Effector memory CD8-positive, alpha-beta T cell (primary cell): ENCODE measurements around the gene PRPS1.

Source experiments
- ATAC-seq: fragments of 150-1000 bp; cut with Tn5 transposase; replicated peaks from 2 replicates; pipeline ENCODE4 v1.10.0; 2021; ENCODE audit warnings: mild to moderate bottlenecking, moderate library complexity
- DNase-seq, 3 experiments: peaks; one replicate each; pipeline ENCODE4 v3.0.0; 2021
- H3K27ac Mint-ChIP-seq, 2 donors: one replicate each; pipeline ENCODE4 v1.8.0; 2022; ENCODE audit warnings: mild to moderate bottlenecking in 2 of 2, mixed read lengths in 2 of 2, moderate library complexity in 2 of 2
- H3K27me3 Mint-ChIP-seq, 2 donors: one replicate each; pipeline ENCODE4 v1.8.0; 2022; ENCODE audit warnings: mixed read lengths in 2 of 2
- H3K36me3 Mint-ChIP-seq: one replicate; pipeline ENCODE4 v1.8.0; 2022; ENCODE audit warnings: mild to moderate bottlenecking, moderate library complexity, mixed read lengths; ENCODE audit not compliant: insufficient read depth
- H3K4me1 Mint-ChIP-seq, 2 donors: one replicate each; pipeline ENCODE4 v1.8.0; 2022; ENCODE audit warnings: low read depth in 2 of 2, mixed read lengths in 2 of 2
- H3K4me3 Mint-ChIP-seq, 2 donors: one replicate each; pipeline ENCODE4 v1.8.0; 2022; ENCODE audit warnings: mild to moderate bottlenecking in 2 of 2, mixed read lengths in 2 of 2, moderate library complexity in 2 of 2
- H3K9me3 Mint-ChIP-seq, 2 donors: one replicate each; pipeline ENCODE4 v1.8.0; 2022; ENCODE audit warnings: mixed read lengths in 2 of 2

The PRPS1 gene

DNA sequence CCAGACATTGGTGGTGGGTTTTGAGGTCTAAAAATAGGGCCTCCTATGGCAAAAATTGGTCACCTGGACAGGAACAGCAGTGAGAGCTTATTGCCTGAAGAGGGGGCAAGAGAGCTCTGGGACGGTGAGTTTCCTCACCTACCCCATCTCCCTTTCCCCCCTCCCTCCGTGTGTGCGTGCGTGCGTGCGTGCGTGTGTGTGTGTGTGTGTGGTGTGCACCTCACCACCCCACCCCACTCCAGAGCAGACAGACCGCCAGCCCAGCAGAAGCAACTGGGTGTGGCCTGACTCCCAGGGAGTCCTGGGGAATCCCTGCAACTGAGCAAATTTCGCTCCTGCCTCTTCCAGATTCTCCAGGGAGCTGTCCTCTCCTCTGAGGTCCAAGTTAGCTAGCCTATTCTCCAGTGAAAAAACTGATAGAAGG lies 44.7 kb downstream of the PRPS1 start:
- H3K4me1 Mint-ChIP-seq, result peaks cover 31% of the 10 kb centered on the region in 2 donors

GRCh38 chrX:107673431-107673830 lies 45.1 kb downstream of the PRPS1 start:
- H3K4me1 Mint-ChIP-seq, result peaks cover 34 to 35% of the 10 kb centered on the region in 2 donors
- no peaks in the 10 kb centered on the region for H3K27me3 Mint-ChIP-seq
- DNase-seq (no peak), ATAC-seq (peak; percentile 12)
- H3K36me3 Mint-ChIP-seq, result peaks cover 41% of the 10 kb centered on the region
- peak overlapping the region; percentile 79 to 83 for H3K4me3 Mint-ChIP-seq
- peak overlapping the region; percentile 97 to 99 for H3K27ac Mint-ChIP-seq
- H3K9me3 Mint-ChIP-seq, result no peaks in the 10 kb centered on the region

More for the DNA sequence above, 44.7 kb downstream of the PRPS1 start:
- Mint-ChIP-seq H3K27me3 (no peaks in the 10 kb centered on the region), H3K4me3 (peak overlapping the region; percentile 79 to 83), H3K9me3 (no peaks in the 10 kb centered on the region), H3K27ac (peak overlapping the region; percentile 97 to 99), H3K36me3 (peaks cover 41% of the 10 kb centered on the region)
- DNase-seq (peak; percentile 69 to 77 (median 72)), ATAC-seq (peak; percentile 59)

GRCh38 chrX:107673933-107674479 lies 45.7 kb downstream of the PRPS1 start:
- H3K4me3 Mint-ChIP-seq, result peak overlapping the region; percentile 79 to 83
- H3K9me3 Mint-ChIP-seq, result no peaks in the 10 kb centered on the region
- DNase-seq, result peak; percentile 83 to 88 (median 84)
- peaks cover 39 to 40% of the 10 kb centered on the region in 2 donors for H3K4me1 Mint-ChIP-seq
- no peaks in the 10 kb centered on the region for H3K27me3 Mint-ChIP-seq
- peak overlapping the region; percentile 97 to 99 for H3K27ac Mint-ChIP-seq
- peaks cover 41% of the 10 kb centered on the region for H3K36me3 Mint-ChIP-seq
- peak; percentile 79 for ATAC-seq

- Mint-ChIP-seq H3K9me3 (no peaks in the 10 kb centered on the region), H3K27me3 (no peaks in the 10 kb centered on the region), H3K36me3 (peaks cover 38% of the 10 kb centered on the region), H3K4me3 (peak overlapping the region; percentile 79 to 83), H3K4me1 (peaks cover 44 to 46% of the 10 kb centered on the region in 2 donors), H3K27ac (peak overlapping the region; percentile 97 to 99)
- ATAC-seq, result peak; percentile 23
- DNase-seq, result peak in 2 of 3 experiments; percentile 37 to 40
Measured at GRCh38 chrX:107674480-107675364, 46.4 kb downstream of the PRPS1 start.

GRCh38 chrX:107675365-107675654 lies 47.0 kb downstream of the PRPS1 start:
- Mint-ChIP-seq H3K4me3 (peak overlapping the region; percentile 79 to 83), H3K4me1 (peaks cover 49 to 50% of the 10 kb centered on the region in 2 donors), H3K9me3 (no peaks in the 10 kb centered on the region), H3K27me3 (no peaks in the 10 kb centered on the region), H3K36me3 (peaks cover 38% of the 10 kb centered on the region), H3K27ac (peak overlapping the region; percentile 97 to 99)
- ATAC-seq (no peak), DNase-seq (no peak)

DNA sequence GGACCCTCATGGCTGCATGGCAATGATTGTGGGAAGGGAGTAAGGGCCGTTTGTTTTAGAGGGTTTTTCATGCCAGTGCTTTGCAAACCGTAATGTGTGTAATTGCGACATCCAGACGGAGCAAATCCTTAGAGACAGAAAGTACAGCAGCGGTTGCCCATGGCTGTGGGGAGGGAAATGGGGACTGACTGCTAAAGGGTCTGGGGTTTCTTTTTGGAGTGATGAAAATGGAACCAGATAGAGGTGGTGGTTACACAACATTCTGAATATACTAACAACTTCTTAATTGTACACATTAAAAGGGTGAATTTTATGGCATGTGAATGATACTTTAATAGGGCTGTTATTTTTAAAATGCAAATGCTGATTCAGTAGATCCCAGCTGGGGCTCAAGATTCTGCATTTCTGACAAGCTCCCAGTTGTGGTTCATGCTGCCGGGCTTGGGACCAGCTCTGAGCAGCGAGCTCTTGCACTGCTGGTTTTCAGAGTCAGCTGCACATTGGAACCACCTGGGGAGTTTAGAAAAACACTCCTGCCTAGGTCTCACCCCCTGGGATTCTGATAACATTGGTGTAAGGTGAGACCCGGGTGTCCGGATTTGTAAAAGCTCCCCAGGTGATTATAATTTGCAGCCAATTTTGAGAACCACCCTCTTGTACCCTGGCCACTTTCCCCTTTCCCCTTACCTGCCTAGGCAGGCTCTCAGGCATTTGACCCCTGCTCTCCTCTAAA lies 47.7 kb downstream of the PRPS1 start:
- DNase-seq (no peak), ATAC-seq (no peak)
- Mint-ChIP-seq H3K4me1 (peaks cover 54 to 55% of the 10 kb centered on the region in 2 donors), H3K9me3 (no peaks in the 10 kb centered on the region), H3K27me3 (no peaks in the 10 kb centered on the region), H3K27ac (peak overlapping the region; percentile 97 to 99), H3K4me3 (peak overlapping the region; percentile 79 to 83), H3K36me3 (peaks cover 38% of the 10 kb centered on the region)

- no peaks in the 10 kb centered on the region for H3K9me3 Mint-ChIP-seq
- ATAC-seq (no peak), DNase-seq (peak in 1 of 3 experiments; percentile 26)
- peaks cover 54 to 55% of the 10 kb centered on the region in 2 donors for H3K4me1 Mint-ChIP-seq
- H3K4me3 Mint-ChIP-seq, result peak overlapping the region; percentile 79 to 83
- H3K27me3 Mint-ChIP-seq, result no peaks in the 10 kb centered on the region
- peak overlapping the region; percentile 97 to 99 for H3K27ac Mint-ChIP-seq
- H3K36me3 Mint-ChIP-seq, result peaks cover 38% of the 10 kb centered on the region
Measured at GRCh38 chrX:107676559-107677378, 48.5 kb downstream of the PRPS1 start.

- Mint-ChIP-seq H3K9me3 (no peaks in the 10 kb centered on the region), H3K27me3 (no peaks in the 10 kb centered on the region), H3K4me1 (peaks cover 55 to 57% of the 10 kb centered on the region in 2 donors), H3K27ac (peak overlapping the region; percentile 97 to 99), H3K36me3 (peaks cover 34% of the 10 kb centered on the region), H3K4me3 (peak overlapping the region; percentile 79 to 83)
- DNase-seq (no peak), ATAC-seq (no peak)
Measured at GRCh38 chrX:107677501-107677901, 49.2 kb downstream of the PRPS1 start.

- no peaks in the 10 kb centered on the region for H3K27me3 Mint-ChIP-seq
- no peaks in the 10 kb centered on the region for H3K9me3 Mint-ChIP-seq
- peak overlapping the region in 1 of 2 donors; percentile 34 for H3K4me3 Mint-ChIP-seq
- peaks cover 55 to 57% of the 10 kb centered on the region in 2 donors for H3K4me1 Mint-ChIP-seq
- ATAC-seq (no peak), DNase-seq (no peak)
- peaks cover 30% of the 10 kb centered on the region for H3K36me3 Mint-ChIP-seq
- H3K27ac Mint-ChIP-seq, result peak overlapping the region; percentile 97 to 99
Measured at GRCh38 chrX:107677909-107678308, 49.6 kb downstream of the PRPS1 start.

- no peaks in the 10 kb centered on the region for H3K9me3 Mint-ChIP-seq
- peak; percentile 47 for ATAC-seq
Measured at GRCh38 chrX:107678957-107679740, 50.8 kb downstream of the PRPS1 start.

GRCh38 chrX:107682256-107682655 lies 53.9 kb downstream of the PRPS1 start:
- no peak overlapping the region for H3K27ac Mint-ChIP-seq
- no peaks in the 10 kb centered on the region for H3K36me3 Mint-ChIP-seq
- no peak for ATAC-seq
- H3K4me1 Mint-ChIP-seq, result peaks cover 41 to 42% of the 10 kb centered on the region in 2 donors
- no peaks in the 10 kb centered on the region for H3K27me3 Mint-ChIP-seq
- no peak for DNase-seq
- no peaks in the 10 kb centered on the region for H3K9me3 Mint-ChIP-seq
- H3K4me3 Mint-ChIP-seq, result no peak overlapping the region

More at GRCh38 chrX:107678957-107679740, 50.8 kb downstream of the PRPS1 start:
- H3K4me3 Mint-ChIP-seq, result peak overlapping the region; percentile 34 to 45
- no peaks in the 10 kb centered on the region for H3K27me3 Mint-ChIP-seq
- peak; percentile 57 to 69 (median 65) for DNase-seq
- H3K4me1 Mint-ChIP-seq, result peaks cover 56 to 57% of the 10 kb centered on the region in 2 donors
- peak overlapping the region; percentile 97 to 99 for H3K27ac Mint-ChIP-seq
- peaks cover 18% of the 10 kb centered on the region for H3K36me3 Mint-ChIP-seq
